GM23248 (cell line): ENCODE measurements around the gene SCLT1. TPM values are rescaled to one million over a fixed set of nuclear protein-coding genes. Genes with fewer than 3 reads are reported as not detected.

Experiments used
- DNase-seq: peaks from one replicate; pipeline ENCODE4 v3.0.0-alpha.2; 2015
- H2AFZ ChIP-seq: fragments of 200-600 bp; sonication (generic); 2 replicates; pipeline ENCODE4 v1.6.1; 2016; ENCODE audit warnings: antibody characterized with exemption
- H3F3A ChIP-seq: fragments of 200-600 bp; sonication (generic); 2 replicates; pipeline ENCODE4 v1.6.1; 2016; ENCODE audit warnings: mild to moderate bottlenecking, antibody characterized with exemption, mixed run types; ENCODE audit not compliant: insufficient read depth
- H3K27ac ChIP-seq: fragments of 200-600 bp; sonication (generic); 2 replicates; pipeline ENCODE4 v1.5.1; 2016; ENCODE audit warnings: mild to moderate bottlenecking
- H3K27me3 ChIP-seq: fragments of 200-600 bp; sonication (generic); replicated peaks from 2 replicates; pipeline ENCODE4 v1.6.1; 2016; ENCODE audit warnings: mild to moderate bottlenecking; ENCODE audit not compliant: insufficient read depth
- H3K36me3 ChIP-seq: fragments of 200-600 bp; sonication (generic); 2 replicates; pipeline ENCODE4 v1.6.1; 2016; ENCODE audit warnings: low read depth, mild to moderate bottlenecking
- H3K4me1 ChIP-seq: fragments of 200-600 bp; sonication (generic); 2 replicates; pipeline ENCODE4 v1.6.1; 2016; ENCODE audit warnings: mild to moderate bottlenecking; ENCODE audit not compliant: insufficient read depth
- H3K4me2 ChIP-seq: fragments of 200-600 bp; sonication (generic); one replicate; pipeline ENCODE4 v1.6.1; 2016; ENCODE audit warnings: mild to moderate bottlenecking; ENCODE audit not compliant: unreplicated experiment
- H3K4me3 ChIP-seq: fragments of 200-600 bp; sonication (generic); 2 replicates; pipeline ENCODE4 v1.5.1; 2016; ENCODE audit warnings: mild to moderate bottlenecking
- H3K79me2 ChIP-seq: fragments of 200-600 bp; sonication (generic); 2 replicates; pipeline ENCODE4 v1.6.1; 2016; ENCODE audit warnings: mild to moderate bottlenecking; ENCODE audit not compliant: insufficient read depth
- H3K9ac ChIP-seq: fragments of 200-600 bp; sonication (generic); 2 replicates; pipeline ENCODE4 v1.6.1; 2016; ENCODE audit warnings: mild to moderate bottlenecking
- H3K9me2 ChIP-seq: fragments of 200-600 bp; sonication (generic); 2 replicates; pipeline ENCODE4 v1.6.1; 2016; ENCODE audit warnings: mixed run types, mild to moderate bottlenecking, moderate library complexity; ENCODE audit not compliant: insufficient read depth
- H3K9me3 ChIP-seq: fragments of 200-600 bp; sonication (generic); one replicate; pipeline ENCODE4 v1.6.1; 2017; ENCODE audit warnings: low read depth
- H4K20me1 ChIP-seq: fragments of 200-600 bp; sonication (generic); 2 replicates; pipeline ENCODE4 v1.6.0; 2016; ENCODE audit not compliant: insufficient read depth
- EZH2 ChIP-seq: fragments of 200-600 bp; sonication (generic); IDR thresholded peaks from 2 replicates; pipeline ENCODE4 v1.6.1; 2018; ENCODE audit warnings: antibody characterized with exemption, mild to moderate bottlenecking; ENCODE audit not compliant: insufficient read depth, poor library complexity, severe bottlenecking
- EZH2phosphoT487 ChIP-seq: fragments of 200-600 bp; sonication (generic); IDR thresholded peaks from 2 replicates; pipeline ENCODE4 v1.6.1; 2018; ENCODE audit warnings: antibody characterized with exemption, moderate library complexity, mild to moderate bottlenecking, low read depth; ENCODE audit not compliant: insufficient read depth
- WGBS, 2 experiments: methylation state at CpG; one replicate each; pipeline ENCODE4 v1.1.6; 2015 to 2017; ENCODE audit warnings: low lambda C conversion rate in 2 of 2, low coverage in 1 of 2; ENCODE audit errors: missing lambda C conversion rate in 2 of 2; 5-methylcytosine and 5-hydroxymethylcytosine counted together
- in situ Hi-C: fragments of 300-500 bp; cut with MboI; formaldehyde crosslinking; loops from 2 replicates; pipeline ENCODE4 v1.15.0; 2020
- polyA plus RNA-seq: library from polyadenylated mRNA; unstranded; fragments of >200 nt; fragmentation: Nextera tagmentation; extraction: Ambion mirVana; gene quantifications from 2 replicates; pipeline ENCODE4 v1.2.1, GENCODE V29; 2016
- total RNA-seq: library from RNA; depleted of rRNA; stranded (reverse); fragments of >200 nt; shearing (Covaris generic); gene quantifications from 2 replicates; pipeline ENCODE4 v1.2.3, GENCODE V29; 2014

Gene SCLT1
- total and polyA plus RNA-seq, 2 experiments from 2014 or later, result 7.3 to 9.0 TPM

GRCh38 chr4:128955751-128956150, 137.6 kb downstream of the SCLT1 start:
- H3K4me3 ChIP-seq, result no peak overlapping the region
- no peaks in the 10 kb centered on the region for H3F3A ChIP-seq
- TF ChIP-seq EZH2 (no peak), EZH2phosphoT487 (no peak)
- DNase-seq, result no peak
- in situ Hi-C loops, result no loop called here
- H3K27ac ChIP-seq, result no peak overlapping the region
- H2AFZ ChIP-seq, result no peak overlapping the region
- WGBS, 2 experiments, result 78 to 89% methylated on average over 2 of the region's 2 CpGs
- no peaks in the 10 kb centered on the region for H3K79me2 ChIP-seq
- no peak overlapping the region for H3K4me2 ChIP-seq
- H3K36me3 ChIP-seq, result 0 out of 2 replicates have a peak, but pooled peaks cover 6% of the 10 kb centered on the region
- H3K4me1 ChIP-seq, result no peaks in the 10 kb centered on the region
- H4K20me1 ChIP-seq, result no peaks in the 10 kb centered on the region
- no peaks in the 10 kb centered on the region for H3K27me3 ChIP-seq
- no peaks in the 10 kb centered on the region for H3K9me3 ChIP-seq
- no peak overlapping the region for H3K9ac ChIP-seq
- H3K9me2 ChIP-seq, result no peaks in the 10 kb centered on the region

- H3K9me2 ChIP-seq, result no peaks in the 10 kb centered on the region
- no peak overlapping the region for H2AFZ ChIP-seq
- no peaks in the 10 kb centered on the region for H4K20me1 ChIP-seq
- 0 out of 2 replicates have a peak, but pooled peaks cover 6% of the 10 kb centered on the region for H3K36me3 ChIP-seq
- H3K4me1 ChIP-seq, result no peaks in the 10 kb centered on the region
- no peaks in the 10 kb centered on the region for H3K9me3 ChIP-seq
- no peak for DNase-seq
- no peak overlapping the region for H3K4me2 ChIP-seq
- in situ Hi-C loops, result no loop called here
- H3K79me2 ChIP-seq, result no peaks in the 10 kb centered on the region
- H3K4me3 ChIP-seq, result no peak overlapping the region
- H3K9ac ChIP-seq, result no peak overlapping the region
- no peaks in the 10 kb centered on the region for H3F3A ChIP-seq
- WGBS, 2 experiments, result 93 to 100% methylated on average over 2 of the region's 2 CpGs
- TF ChIP-seq EZH2, result no peak
- TF ChIP-seq EZH2phosphoT487, result no peak
- no peak overlapping the region for H3K27ac ChIP-seq
- no peaks in the 10 kb centered on the region for H3K27me3 ChIP-seq
Observed at GRCh38 chr4:128954941-128955340, 138.4 kb downstream of the SCLT1 start.

- WGBS, 2 experiments, result 99% methylated on average over 2 of the region's 2 CpGs
- no peaks in the 10 kb centered on the region for H3K27me3 ChIP-seq
- TF ChIP-seq EZH2phosphoT487, result no peak
- H3K79me2 ChIP-seq, result no peaks in the 10 kb centered on the region
- H3K36me3 ChIP-seq, result no peaks in the 10 kb centered on the region
- no peaks in the 10 kb centered on the region for H3K4me1 ChIP-seq
- in situ Hi-C loops, result no loop called here
- no peaks in the 10 kb centered on the region for H3K9me2 ChIP-seq
- no peaks in the 10 kb centered on the region for H4K20me1 ChIP-seq
- no peak for DNase-seq
- H2AFZ ChIP-seq, result no peak overlapping the region
- no peak overlapping the region for H3K4me3 ChIP-seq
- H3K9ac ChIP-seq, result no peak overlapping the region
- H3K4me2 ChIP-seq, result no peak overlapping the region
- H3F3A ChIP-seq, result no peaks in the 10 kb centered on the region
- no peak overlapping the region for H3K27ac ChIP-seq
- H3K9me3 ChIP-seq, result no peaks in the 10 kb centered on the region
Observed at GRCh38 chr4:128951316-128951715, 142.0 kb downstream of the SCLT1 start.

GRCh38 chr4:128950796-128951195, 142.5 kb downstream of the SCLT1 start:
- WGBS, 2 experiments, result 96 to 98% methylated on average over 2 of the region's 2 CpGs
- no peaks in the 10 kb centered on the region for H3K9me2 ChIP-seq
- no peak overlapping the region for H2AFZ ChIP-seq
- H3F3A ChIP-seq, result no peaks in the 10 kb centered on the region
- no peaks in the 10 kb centered on the region for H3K36me3 ChIP-seq
- H3K4me2 ChIP-seq, result no peak overlapping the region
- H3K27me3 ChIP-seq, result no peaks in the 10 kb centered on the region
- no peaks in the 10 kb centered on the region for H3K4me1 ChIP-seq
- H3K79me2 ChIP-seq, result no peaks in the 10 kb centered on the region
- no peaks in the 10 kb centered on the region for H4K20me1 ChIP-seq
- no peaks in the 10 kb centered on the region for H3K9me3 ChIP-seq
- in situ Hi-C loops, result no loop called here
- no peak overlapping the region for H3K9ac ChIP-seq
- no peak overlapping the region for H3K4me3 ChIP-seq
- DNase-seq, result no peak
- H3K27ac ChIP-seq, result no peak overlapping the region
- no peak for TF ChIP-seq EZH2phosphoT487
- no peak for TF ChIP-seq EZH2

GRCh38 chr4:128946916-128947315, 146.4 kb downstream of the SCLT1 start:
- in situ Hi-C loops, result no loop called here
- no peaks in the 10 kb centered on the region for H3F3A ChIP-seq
- H3K4me2 ChIP-seq, result no peak overlapping the region
- no peaks in the 10 kb centered on the region for H3K4me1 ChIP-seq
- TF ChIP-seq EZH2 (no peak), EZH2phosphoT487 (no peak)
- no peak overlapping the region for H3K27ac ChIP-seq
- no peaks in the 10 kb centered on the region for H3K79me2 ChIP-seq
- DNase-seq, result no peak
- WGBS, 2 experiments, result 75 to 81% methylated on average over 3 of the region's 3 CpGs
- H3K4me3 ChIP-seq, result no peak overlapping the region
- no peak overlapping the region for H2AFZ ChIP-seq
- no peaks in the 10 kb centered on the region for H3K9me2 ChIP-seq
- no peaks in the 10 kb centered on the region for H4K20me1 ChIP-seq
- peaks cover 6% of the 10 kb centered on the region for H3K9me3 ChIP-seq
- H3K9ac ChIP-seq, result no peak overlapping the region
- no peaks in the 10 kb centered on the region for H3K27me3 ChIP-seq
- peaks cover 19% of the 10 kb centered on the region for H3K36me3 ChIP-seq
